K562 (cell line): ENCODE measurements around the gene VWA8. TPM values are rescaled to one million over a fixed set of nuclear protein-coding genes. Genes with fewer than 3 reads are reported as not detected.
A peak's percentile ranks its signal among the peaks of the same experiment; 100 is the strongest.

Experiments used
- CCNT2 ChIP-seq: IDR thresholded peaks from 2 replicates; pipeline ENCODE4 v1.6.1; 2011; ENCODE audit warnings: borderline replicate concordance, low read depth, mild to moderate bottlenecking, moderate library complexity, mixed read lengths, low read length; ENCODE audit not compliant: insufficient read length; ENCODE audit errors: extremely low read depth
- DPF2 ChIP-seq: fragments of 450-650 bp; IDR thresholded peaks from 2 replicates; pipeline ENCODE4 v1.6.1; 2016
- E2F3 ChIP-seq: fragments of 250-450 bp; sonication (Bioruptor Pico); IDR thresholded peaks from 2 replicates; pipeline ENCODE4 v1.4.0; 2020; ENCODE audit warnings: mild to moderate bottlenecking
- ETS2 ChIP-seq: IDR thresholded peaks from 2 replicates; pipeline ENCODE4 v1.6.1; 2016; ENCODE audit warnings: borderline replicate concordance, missing genetic modification characterization, mild to moderate bottlenecking, moderate library complexity, missing compliant biosample characterization; ENCODE audit not compliant: poor library complexity, severe bottlenecking
- EZH2 ChIP-seq: IDR thresholded peaks from 2 replicates; pipeline ENCODE4 v1.6.1; 2012; ENCODE audit warnings: low read depth, mild to moderate bottlenecking, inconsistent platforms, low read length, borderline replicate concordance
- HMG20B ChIP-seq: fragments of 250-450 bp; sonication (Bioruptor Pico); IDR thresholded peaks from 2 replicates; pipeline ENCODE4 v1.5.0; 2021; ENCODE audit warnings: mild to moderate bottlenecking
- KDM1A ChIP-seq, 2 experiments: fragments of 450-650 bp; IDR thresholded peaks; 2 replicates each; pipeline ENCODE4 v1.6.1; 2016; ENCODE audit warnings: mild to moderate bottlenecking in 2 of 2
- PBX2 ChIP-seq, 2 experiments: IDR thresholded peaks in 1 of 2; conservative IDR thresholded peaks in 1 of 2; 2 replicates each; pipeline ENCODE4 v1.6.1; 2016; ENCODE audit warnings: low read depth in 2 of 2, mild to moderate bottlenecking in 1 of 2, missing compliant biosample characterization in 1 of 2, missing genetic modification characterization in 1 of 2, moderate library complexity in 1 of 2
- PYGO2 ChIP-seq: fragments of 450-650 bp; IDR thresholded peaks from 2 replicates; pipeline ENCODE4 v1.6.1; 2016; ENCODE audit warnings: mild to moderate bottlenecking, missing genetic modification characterization, moderate library complexity, missing compliant biosample characterization
- RCOR1 ChIP-seq, 2 experiments: IDR thresholded peaks; 2 replicates each; pipeline ENCODE4 v1.6.1; 2012; ENCODE audit warnings: low read depth in 2 of 2, low read length in 2 of 2, borderline replicate concordance in 1 of 2, improper control_type of control experiment in 1 of 2
- ZBTB11 ChIP-seq, 3 experiments: fragments of 200-800 bp in 1 of 3; fragments of 250-450 bp in 1 of 3; fragments of 450-650 bp in 1 of 3; sonication (Bioruptor Pico) in 1 of 3; sonication (Bioruptor generic) in 1 of 3; formaldehyde crosslinking in 1 of 3; IDR thresholded peaks; 2 replicates each; pipeline versions ENCODE4 v1.6.1 to v1.8.0; 2016 to 2022; ENCODE audit warnings: mild to moderate bottlenecking in 2 of 3, missing genetic modification characterization in 2 of 3, missing compliant biosample characterization in 1 of 3, moderate library complexity in 1 of 3
- ZBTB33 ChIP-seq: sonication (generic); formaldehyde crosslinking; IDR thresholded peaks from 2 replicates; pipeline ENCODE4 v1.8.1; 2023; ENCODE audit warnings: mild to moderate bottlenecking, missing genetic modification reagents
- ZNF766 ChIP-seq: fragments of 200-800 bp; sonication (Bioruptor generic); conservative IDR thresholded peaks from 2 replicates; pipeline ENCODE4 v1.6.1; 2016; ENCODE audit warnings: missing genetic modification characterization, missing compliant biosample characterization
- polyA plus RNA-seq, 8 experiments: library from polyadenylated mRNA; depleted of rRNA in 4 of 8; stranded (reverse) in 5 of 8; unstranded in 3 of 8; fragments of >200 nt; fragmentation: Nextera tagmentation in 2 of 8; fragmentation: Illumina TruSeq in 1 of 8; extraction: Ambion mirVana in 2 of 8; extraction: Trizol in 1 of 8; gene quantifications; 2 replicates each; pipeline versions ENCODE4 v1.2.1 to v1.2.3, GENCODE V29; 2011 to 2014; ENCODE audit warnings: inconsistent platforms in 1 of 8, missing spikeins in 1 of 8
- total RNA-seq, 7 experiments: library from RNA; depleted of rRNA in 6 of 7; stranded (reverse); fragments of >200 nt in 6 of 7; fragmentation: Illumina TruSeq in 2 of 7; extraction: Trizol in 2 of 7; gene quantifications; 2 replicates each; pipeline versions ENCODE4 v1.2.1 to v1.2.3, GENCODE V29; 2011 to 2021; ENCODE audit warnings: low replicate concordance in 1 of 7

Gene VWA8
- total and polyA plus RNA-seq, 9 of the 15 experiments (the other 6 are each of a cell fraction or from before 2014, with no cell fraction given), result 2.1 to 18.5 (median 13.3) TPM

GRCh38 chr13:41766439-41766838 is 194.5 kb downstream of the VWA8 start (continued):
- TF ChIP-seq ZBTB11 (CRISPR knock-in tag; IDR thresholded peaks at IDR 0.05) (no peak), E2F3 (CRISPR knock-in tag) (no peak), ZNF766 (CRISPR knock-in tag) (peak; percentile 88), ZBTB33 (CRISPR knock-in tag) (no peak), HMG20B (CRISPR knock-in tag) (no peak), PBX2 (CRISPR knock-in tag; IDR thresholded peaks at IDR 0.05; ENCODE audit: low read depth) (no peak), PBX2 (tag; conservative IDR thresholded peaks at IDR 0.05; ENCODE audit: low read depth) (peak; percentile 52), DPF2 (peak; percentile 49), CCNT2 (peak; percentile 9), PYGO2 (no peak), KDM1A (IDR thresholded peaks at IDR 0.05) (peak in 1 of 2 experiments; percentile 44; a peak in 1 of 4 replicates), EZH2 (no peak), RCOR1 (IDR thresholded peaks at IDR 0.05; ENCODE audit: borderline replicate concordance in 1 of 2, low read depth in 2 of 2, low read length in 2 of 2) (peak in 1 of 2 experiments; percentile 34; a peak in 1 of 4 replicates), ETS2 (tag) (no peak)
